PC-3 (cell line): ENCODE measurements around the gene UTS2B.

Experiments
- CTCF ChIP-seq: fragments of 300-600 bp; sonication (generic); conservative IDR thresholded peaks from 2 replicates; pipeline ENCODE4 v1.5.1; 2017; ENCODE audit warnings: antibody characterized with exemption, low read depth, mild to moderate bottlenecking, low read length
- EZH2phosphoT487 ChIP-seq: fragments of 300-600 bp; sonication (generic); IDR thresholded peaks from 2 replicates; pipeline ENCODE4 v1.6.1; 2018; ENCODE audit warnings: mild to moderate bottlenecking, antibody characterized with exemption, low read length, borderline replicate concordance

- TF ChIP-seq CTCF (no peak), EZH2phosphoT487 (no peak)
Measured at GRCh38 chr3:191338177-191338488, 7.8 kb upstream of the UTS2B start.
